Endodermal cell (in vitro differentiated cells): ENCODE results near the gene TMEM151A. TPM values are rescaled to one million over a fixed set of nuclear protein-coding genes. Genes with fewer than 3 reads are reported as not detected.

ENCODE experiments used
- DNase-seq: peaks from one replicate; pipeline ENCODE4 v3.0.0-alpha.2; 2017
- H3K27ac ChIP-seq: 2 replicates; pipeline ENCODE4 v1.5.1; 2013; ENCODE audit warnings: mild to moderate bottlenecking, low read depth, low read length, moderate library complexity
- H3K27me3 ChIP-seq: 2 replicates; pipeline ENCODE4 v1.6.1; 2013; ENCODE audit warnings: mild to moderate bottlenecking, low read length, moderate library complexity; ENCODE audit not compliant: insufficient read depth, control insufficient read depth, poor library complexity, severe bottlenecking
- H3K36me3 ChIP-seq: 2 replicates; pipeline ENCODE4 v1.7.0; 2013; ENCODE audit warnings: mild to moderate bottlenecking, low read length, moderate library complexity; ENCODE audit not compliant: control insufficient read depth, insufficient read depth
- H3K4me1 ChIP-seq: one replicate; pipeline ENCODE4 v1.7.0; 2013; ENCODE audit warnings: low read length; ENCODE audit not compliant: control insufficient read depth, insufficient read depth
- H3K4me3 ChIP-seq: 2 replicates; pipeline ENCODE4 v1.5.1; 2013; ENCODE audit warnings: mild to moderate bottlenecking, low read length, moderate library complexity
- H3K9ac ChIP-seq: 2 replicates; pipeline ENCODE4 v1.6.1; 2013; ENCODE audit warnings: mild to moderate bottlenecking, low read length, moderate library complexity; ENCODE audit not compliant: poor library complexity, severe bottlenecking; ENCODE audit errors: extremely low read depth
- H3K9me3 ChIP-seq: 2 replicates; pipeline ENCODE4 v1.6.1; 2013; ENCODE audit warnings: mild to moderate bottlenecking, low read length, moderate library complexity; ENCODE audit not compliant: control insufficient read depth
- H3K27ac Mint-ChIP-seq: 2 replicates; pipeline ENCODE4 v1.8.0; 2020; ENCODE audit warnings: mixed read lengths
- H3K27me3 Mint-ChIP-seq: 2 replicates; pipeline ENCODE4 v1.8.0; 2021; ENCODE audit warnings: mild to moderate bottlenecking, mixed read lengths; ENCODE audit not compliant: insufficient read depth
- H3K36me3 Mint-ChIP-seq: 2 replicates; pipeline ENCODE4 v1.8.0; 2020; ENCODE audit warnings: low read depth, mixed read lengths
- H3K4me1 Mint-ChIP-seq: 2 replicates; pipeline ENCODE4 v1.8.0; 2020; ENCODE audit warnings: mixed read lengths
- H3K4me3 Mint-ChIP-seq: 2 replicates; pipeline ENCODE4 v1.8.0; 2020; ENCODE audit warnings: mild to moderate bottlenecking, moderate library complexity, mixed read lengths
- H3K9me3 Mint-ChIP-seq: 2 replicates; pipeline ENCODE4 v1.8.0; 2020; ENCODE audit warnings: mild to moderate bottlenecking, mixed read lengths
- CTCF ChIP-seq: fragments of 200-600 bp; sonication (generic); conservative IDR thresholded peaks from 2 replicates; pipeline ENCODE4 v1.5.0; 2021; ENCODE audit warnings: antibody characterized with exemption, mild to moderate bottlenecking
- WGBS, 2 experiments: methylation state at CpG; one replicate each; pipeline versions ENCODE4 v1.1.5 to v1.1.7; 2013; ENCODE audit warnings: missing lambda C conversion rate in 2 of 2, mixed read lengths in 1 of 2; ENCODE audit not compliant: insufficient coverage in 1 of 2, insufficient read length in 1 of 2; 5-methylcytosine and 5-hydroxymethylcytosine counted together
- total RNA-seq, 2 donors: library from RNA; stranded (reverse); fragmentation: NEBNext Ultra II Directional in 1 of 2; extraction: Animal tissue kit (Norgen Biotek cat#: 25700) in 1 of 2; gene quantifications; 2 replicates in 1 of 2; 3 replicates in 1 of 2; pipeline ENCODE4 v1.2.1, GENCODE V29; 2021

Gene TMEM151A
- total RNA-seq, 2 donors from 2014 or later, result 0.20 TPM; not detected in 1

DNA sequence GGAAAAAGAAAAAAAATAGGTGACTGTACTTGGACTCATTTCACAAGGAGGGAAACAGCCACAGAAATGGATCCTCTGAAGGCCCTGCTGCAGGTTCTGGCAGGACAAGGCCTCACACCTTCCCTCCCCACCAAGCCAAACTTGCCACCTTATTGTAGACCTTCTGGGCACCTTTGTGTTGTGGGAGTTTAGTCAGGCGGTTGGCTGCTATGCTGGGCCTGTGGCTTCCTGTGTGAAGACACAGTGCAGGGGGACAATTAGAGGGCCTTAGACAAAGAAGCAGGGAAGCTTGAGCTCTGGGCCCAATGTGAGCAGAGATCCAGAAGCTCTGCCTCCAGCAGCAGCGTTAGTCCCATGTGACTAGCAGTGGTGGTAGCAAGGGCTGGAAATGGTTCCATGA is 19.1 kb upstream of the TMEM151A start:
- peaks cover 39% of the 10 kb centered on the region for H3K36me3 Mint-ChIP-seq
- H3K27me3 Mint-ChIP-seq, result no peaks in the 10 kb centered on the region
- no peak overlapping the region for H3K27ac ChIP-seq
- H3K27me3 ChIP-seq, result no peaks in the 10 kb centered on the region
- no peaks in the 10 kb centered on the region for H3K9me3 Mint-ChIP-seq
- WGBS, 2 experiments, result 90 to 94% methylated on average over 2 of the region's 2 CpGs
- H3K36me3 ChIP-seq, result peaks cover 41% of the 10 kb centered on the region
- H3K4me1 ChIP-seq, result no peaks in the 10 kb centered on the region
- no peak for DNase-seq
- no peak overlapping the region for H3K27ac Mint-ChIP-seq
- H3K9ac ChIP-seq, result no peak overlapping the region
- no peak for TF ChIP-seq CTCF
- H3K4me1 Mint-ChIP-seq, result peaks cover 8% of the 10 kb centered on the region
- no peaks in the 10 kb centered on the region for H3K9me3 ChIP-seq
- H3K4me3 ChIP-seq, result no peak overlapping the region
- no peak overlapping the region for H3K4me3 Mint-ChIP-seq

DNA sequence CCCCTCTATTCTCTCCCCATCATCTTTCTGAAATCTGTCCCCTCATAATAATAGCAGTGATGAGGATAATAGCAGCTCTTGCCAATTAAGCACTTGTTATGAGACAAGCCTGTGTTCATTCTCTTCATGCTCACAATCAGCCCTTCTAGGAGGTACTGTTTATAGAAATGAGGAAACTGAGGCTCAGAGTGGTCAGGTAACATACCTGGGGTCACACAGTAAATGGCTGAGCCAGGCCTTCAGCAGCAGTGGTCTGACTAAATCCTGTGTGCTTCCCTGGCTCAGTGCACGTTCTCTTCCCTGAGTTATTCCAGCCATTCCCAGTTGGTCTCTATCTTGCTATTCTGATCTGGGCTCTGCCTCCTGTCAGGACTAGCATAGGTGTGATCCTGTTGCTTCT is 17.5 kb upstream of the TMEM151A start:
- peaks cover 41% of the 10 kb centered on the region for H3K36me3 ChIP-seq
- no peak overlapping the region for H3K4me3 ChIP-seq
- H3K9ac ChIP-seq, result no peak overlapping the region
- no peak for DNase-seq
- Mint-ChIP-seq H3K36me3 (peaks cover 39% of the 10 kb centered on the region), H3K4me3 (no peak overlapping the region), H3K27ac (no peak overlapping the region), H3K9me3 (no peaks in the 10 kb centered on the region), H3K4me1 (peaks cover 5% of the 10 kb centered on the region), H3K27me3 (peaks cover 7% of the 10 kb centered on the region)
- no peaks in the 10 kb centered on the region for H3K9me3 ChIP-seq
- no peak overlapping the region for H3K27ac ChIP-seq
- H3K4me1 ChIP-seq, result no peaks in the 10 kb centered on the region
- TF ChIP-seq CTCF, result no peak
- H3K27me3 ChIP-seq, result peaks cover 5% of the 10 kb centered on the region
- WGBS, 2 experiments, result 76 to 82% methylated on average over 1 of the region's 1 CpG

DNA sequence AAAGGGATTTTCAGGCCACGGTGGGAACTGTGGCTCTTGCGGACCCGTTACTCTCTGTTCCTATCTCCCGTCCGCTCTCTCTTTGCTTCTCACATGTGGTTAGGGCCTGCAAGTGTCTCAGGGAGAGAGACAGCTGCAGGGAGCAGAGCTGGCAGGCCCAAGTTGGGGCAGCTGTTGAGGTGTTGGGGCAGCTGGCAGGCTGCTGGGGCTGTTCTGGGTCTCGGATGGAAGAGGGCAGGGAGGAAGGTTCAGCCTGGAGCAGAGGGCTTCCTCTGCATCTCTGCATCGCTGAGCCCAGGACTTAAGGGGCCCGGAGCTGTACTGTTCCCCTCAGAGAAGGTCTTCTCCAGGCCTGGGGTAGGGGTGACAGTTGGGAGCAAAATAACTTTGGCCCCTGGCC is 16.3 kb upstream of the TMEM151A start:
- TF ChIP-seq CTCF, result no peak
- Histone ChIP-seq H3K36me3 (peaks cover 41% of the 10 kb centered on the region), H3K9me3 (no peaks in the 10 kb centered on the region), H3K4me3 (no peak overlapping the region), H3K27me3 (peaks cover 14% of the 10 kb centered on the region), H3K27ac (no peak overlapping the region), H3K9ac (no peak overlapping the region), H3K4me1 (no peaks in the 10 kb centered on the region)
- Mint-ChIP-seq H3K36me3 (peaks cover 39% of the 10 kb centered on the region), H3K4me1 (no peaks in the 10 kb centered on the region), H3K27me3 (peaks cover 19% of the 10 kb centered on the region), H3K27ac (no peak overlapping the region), H3K9me3 (no peaks in the 10 kb centered on the region), H3K4me3 (no peak overlapping the region)
- no peak for DNase-seq
- WGBS, 2 experiments, result 96 to 97% methylated on average over 5 to 8 of the region's 8 CpGs
